HG02642 (cell line): Measurements from ENCODE around the gene TDP1.
"Not testable (repeated sequence)": the region's sequence is repeated elsewhere in the genome, so short reads cannot be mapped to it uniquely, and the experiment has no call there.

Experiments
- ATAC-seq: cut with Tn5 transposase; IDR thresholded peaks from one replicate; pipeline ENCODE4 v1.9.1; 2021; ENCODE audit warnings: mild to moderate bottlenecking; ENCODE audit not compliant: unreplicated experiment, poor library complexity

Gene TDP1

GRCh38 chr14:90089486-90089885, 133.8 kb downstream of the TDP1 start:
- not testable (repeated sequence) for ATAC-seq

- no peak for ATAC-seq
These were observed 135.7 kb downstream of the TDP1 start for GRCh38 chr14:90091393-90091792.

- no peak for ATAC-seq
These were observed 138.3 kb downstream of the TDP1 start for GRCh38 chr14:90093942-90094595.
